Activated CD8-positive, alpha-beta memory T cell treated with anti-CD3 and anti-CD28 coated beads, Interleukin-2, amount 50 U/mL, for 48 hours (primary cell): ENCODE results near the gene LGSN.
"Not testable (repeated sequence)": the region's sequence is repeated elsewhere in the genome, so short reads cannot be mapped to it uniquely, and the experiment has no call there.

ENCODE experiments used
- DNase-seq: peaks from one replicate; pipeline ENCODE4 v3.0.0-alpha.2; 2020

The LGSN gene

GRCh38 chr6:63230027-63230426 lies 89.8 kb downstream of the LGSN start:
- not testable (repeated sequence) for DNase-seq

DNA sequence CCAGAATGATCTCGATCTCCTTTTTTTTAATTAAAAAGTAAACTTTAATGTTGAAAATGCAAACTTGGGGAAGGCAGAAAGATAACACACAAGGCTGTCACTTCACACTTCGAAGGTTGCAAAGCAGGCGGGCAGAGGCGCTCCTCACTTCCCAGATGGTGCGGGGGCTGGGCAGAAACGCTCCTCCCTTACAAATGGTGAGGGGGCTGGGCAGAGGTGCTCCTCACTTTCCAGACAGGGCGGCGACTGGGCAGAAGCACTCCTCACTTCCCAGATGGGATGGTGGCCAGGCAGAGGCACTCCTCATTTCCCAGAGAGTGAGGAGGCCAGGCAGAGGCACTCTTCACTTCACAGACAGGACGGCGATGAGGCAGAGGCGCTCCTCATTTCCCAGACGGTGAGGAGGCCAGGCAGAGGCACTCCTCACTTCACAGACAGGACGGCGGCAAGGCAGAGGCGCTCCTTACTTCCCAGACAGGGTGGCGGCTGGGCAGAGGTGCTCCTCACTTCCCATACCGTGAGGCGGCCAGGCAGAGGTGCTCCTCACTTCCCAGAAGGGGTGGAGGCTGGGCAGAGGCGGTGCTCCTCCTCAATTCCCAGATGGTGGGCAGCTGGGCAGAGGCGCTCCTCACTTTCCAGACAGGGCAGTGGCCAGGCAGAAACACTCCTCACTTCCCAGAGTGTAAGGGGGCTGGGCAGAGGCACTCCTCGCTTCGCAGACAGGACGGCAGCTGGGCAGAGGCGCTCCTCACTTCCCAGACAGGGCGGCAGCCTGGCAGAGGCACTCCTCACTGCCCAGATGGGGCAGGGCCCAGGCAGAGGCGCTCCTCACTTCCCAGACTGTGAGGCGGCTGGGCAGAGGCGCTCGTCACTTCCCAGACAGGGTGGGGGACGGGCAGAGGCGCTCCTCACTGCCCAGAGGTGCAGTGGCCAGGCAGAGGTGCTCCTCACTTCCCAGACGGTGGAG lies 91.6 kb downstream of the LGSN start:
- DNase-seq = not testable (repeated sequence)

DNA sequence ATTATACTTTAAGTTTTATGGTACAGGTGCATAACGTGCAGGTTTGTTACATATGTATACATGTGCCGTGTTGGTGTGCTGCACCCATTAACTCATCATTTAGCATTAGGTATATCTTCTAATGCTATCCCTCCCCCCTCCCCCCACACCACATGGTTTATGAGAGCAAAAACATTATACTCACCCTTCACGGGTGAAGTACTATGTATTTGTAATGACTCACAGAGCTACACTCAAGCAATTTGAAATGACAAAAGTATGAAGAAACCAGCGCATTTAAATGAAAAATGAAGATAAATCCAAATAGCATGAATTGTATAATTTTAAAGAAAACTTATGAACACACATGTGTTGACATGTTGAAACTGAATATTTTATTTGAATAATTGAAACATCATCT lies 93.8 kb downstream of the LGSN start:
- DNase-seq = not testable (repeated sequence)
